ENCODE measurements around the gene SLCO1B3. TPM values are rescaled to one million over a fixed set of nuclear protein-coding genes. Genes with fewer than 3 reads are reported as not detected.

SLCO1B3 gene
- total and polyA plus RNA-seq, 9 of the 15 experiments (the other 6 are each of a cell fraction or from before 2014, with no cell fraction given), result not detected

- in situ Hi-C loops (cut with MboI) (no loop called here), intact Hi-C loops (cut with micrococcal nuclease) (no loop called here)
- TF ChIP-seq TAF1 (IDR thresholded peaks at IDR 0.05; ENCODE audit: control insufficient read depth, extremely low read depth, insufficient read depth, low read length, severe bottlenecking), result no peak
- TF ChIP-seq MAFG (tag; conservative IDR thresholded peaks at IDR 0.05), result no peak
- TF ChIP-seq DPF2 (IDR thresholded peaks at IDR 0.05), result no peak
- no peak for TF ChIP-seq BDP1 (IDR thresholded peaks at IDR 0.05; ENCODE audit: insufficient read depth, insufficient read length)
- no peak for TF ChIP-seq LEF1 (IDR thresholded peaks at IDR 0.05)
- TF ChIP-seq MTF1 (CRISPR knock-in tag; IDR thresholded peaks at IDR 0.05; ENCODE audit: borderline replicate concordance), result no peak
- TF ChIP-seq CAMTA2 (CRISPR knock-in tag; conservative IDR thresholded peaks at IDR 0.05), result no peak
- TF ChIP-seq HMBOX1 (IDR thresholded peaks at IDR 0.05), result no peak
- no peak for TF ChIP-seq ZBTB1 (CRISPR knock-in tag; IDR thresholded peaks at IDR 0.05; ENCODE audit: borderline replicate concordance, low read depth)
- TF ChIP-seq TBL1XR1 (IDR thresholded peaks at IDR 0.05; ENCODE audit: low read length in 2 of 2), result no peak
- no peak for TF ChIP-seq CBX3 (IDR thresholded peaks at IDR 0.05; ENCODE audit: borderline replicate concordance in 1 of 2, low read length in 2 of 2)
- Histone ChIP-seq H3K4me3 (no peak overlapping the region), H3K79me2 (ENCODE audit: control insufficient read depth, insufficient read depth, low read length) (no peaks in the 10 kb centered on the region), H2AFZ (ENCODE audit: low read depth, low read length) (no peak overlapping the region), H4K20me1 (replicated peaks; ENCODE audit: control insufficient read depth, insufficient read depth, low read length) (no peaks in the 10 kb centered on the region), H3K4me1 (replicated peaks in 1 of 2; ENCODE audit: control insufficient read depth in 2 of 2, insufficient read depth in 2 of 2, low read length in 2 of 2) (no peaks in the 10 kb centered on the region), H3K27me3 (ENCODE audit: control insufficient read depth in 2 of 2, insufficient read depth in 2 of 2, low read length in 2 of 2) (no peaks in the 10 kb centered on the region), H3K9me1 (ENCODE audit: control insufficient read depth, insufficient read depth, low read length) (no peaks in the 10 kb centered on the region), H3K9ac (ENCODE audit: insufficient read depth in 1 of 2, low read depth in 2 of 2, low read length in 2 of 2) (no peak overlapping the region), H3K36me3 (ENCODE audit: control insufficient read depth, insufficient read depth, low read length) (no peaks in the 10 kb centered on the region), H3K27ac (ENCODE audit: extremely low read depth, low read depth, low read length) (no peak overlapping the region), H3K4me2 (ENCODE audit: insufficient read depth, low read length) (no peak overlapping the region), H3K9me3 (replicated peaks; ENCODE audit: control insufficient read depth, insufficient read depth, low read depth, low read length) (no peaks in the 10 kb centered on the region)
- ChIA-PET POLR2A (no interaction called here), CTCF (ENCODE audit: low intra/inter-chr PET ratio) (no interaction called here)
- no peak for FAIRE-seq
- ATAC-seq, result no peak
- no peak for DNase-seq (ENCODE audit: extremely low read depth in 1 of 4, low spot score in 3 of 4)
- WGBS (ENCODE audit: insufficient coverage, low coverage, missing lambda C conversion rate), result 0% methylated on average over 1 of the region's 1 CpG
- no TSS peak for BruUV-seq (replicated peaks)
Observed at GRCh38 chr12:20830456-20830855, 20.0 kb downstream of the SLCO1B3 start.
